B cell (primary cell): ENCODE measurements around the gene NAV2. TPM values are rescaled to one million over a fixed set of nuclear protein-coding genes. Genes with fewer than 3 reads are reported as not detected.

ENCODE experiments used
- ATAC-seq: fragments of 200-7000 bp; cut with Tn5 transposase; one replicate; pipeline ENCODE4 v1.10.0; 2021; ENCODE audit warnings: low read depth, mild to moderate bottlenecking, moderate number of reproducible peaks, moderate library complexity
- CTCF ChIA-PET: fragments of 350-600 bp; sonication (Branson Sonifier 250); formaldehyde crosslinking; loops from one replicate; lab custom pipeline; 2021; ENCODE audit warnings: antibody characterized with exemption, inconsistent platforms; lab: Charles Lee
- POLR2A ChIA-PET: fragments of 350-600 bp; sonication (Branson Sonifier 250); formaldehyde crosslinking; loops from one replicate; lab custom pipeline; 2021; ENCODE audit warnings: antibody characterized with exemption; lab: Charles Lee
- DNase-seq: peaks from one replicate; pipeline ENCODE4 v3.0.0; 2013
- H2AFZ ChIP-seq: 2 replicates; pipeline ENCODE4 v1.6.1; 2012; ENCODE audit warnings: mild to moderate bottlenecking, low read depth, low read length; ENCODE audit not compliant: insufficient read depth, poor library complexity, severe bottlenecking
- H3K27ac ChIP-seq, 2 donors: 1 replicate in 1 of 2; 2 replicates in 1 of 2; pipeline ENCODE4 v1.5.1; 2012 to 2013; ENCODE audit warnings: low read length in 2 of 2, mild to moderate bottlenecking in 2 of 2, moderate library complexity in 1 of 2
- H3K27me3 ChIP-seq, 4 experiments: fragments of 200-600 bp in 1 of 4; sonication (generic) in 1 of 4; replicated peaks in 1 of 4; 1 replicate in 2 of 4; 2 replicates in 2 of 4; pipeline versions ENCODE4 v1.6.1 to v1.7.0; 2013 to 2016; ENCODE audit warnings: low read length in 3 of 4, mild to moderate bottlenecking in 2 of 4, mixed read lengths in 1 of 4, moderate library complexity in 1 of 4; ENCODE audit not compliant: insufficient read depth in 4 of 4, control insufficient read depth in 3 of 4; ENCODE audit errors: control extremely low read depth in 1 of 4
- H3K36me3 ChIP-seq, 2 experiments: replicated peaks in 1 of 2; 1 replicate in 1 of 2; 2 replicates in 1 of 2; pipeline versions ENCODE4 v1.6.1 to v1.7.1; 2013; ENCODE audit warnings: low read length in 1 of 2; ENCODE audit not compliant: insufficient read depth in 2 of 2, control insufficient read depth in 1 of 2; ENCODE audit errors: control extremely low read depth in 1 of 2, extremely low read depth in 1 of 2
- H3K4me1 ChIP-seq, 2 donors: fragments of 200-600 bp in 1 of 2; sonication (generic) in 1 of 2; 1 replicate in 1 of 2; 2 replicates in 1 of 2; pipeline versions ENCODE4 v1.5.1 to v1.6.1; 2013 to 2017; ENCODE audit warnings: low read length in 2 of 2; ENCODE audit not compliant: control insufficient read depth in 2 of 2, insufficient read depth in 2 of 2
- H3K4me2 ChIP-seq: replicated peaks from 2 replicates; pipeline ENCODE3; 2012; ENCODE audit warnings: mild to moderate bottlenecking, low read depth, low read length; ENCODE audit not compliant: poor library complexity, severe bottlenecking
- H3K4me3 ChIP-seq, 5 experiments: fragments of 200-600 bp in 1 of 5; sonication (generic) in 1 of 5; 1 replicate in 3 of 5; 2 replicates in 2 of 5; pipeline versions ENCODE4 v1.5.1 to v1.7.0; 2011 to 2016; ENCODE audit warnings: low read length in 4 of 5, mild to moderate bottlenecking in 4 of 5, low read depth in 2 of 5, control low read depth in 1 of 5, moderate library complexity in 1 of 5; ENCODE audit not compliant: insufficient read depth in 1 of 5; ENCODE audit errors: control extremely low read depth in 1 of 5, extremely low read depth in 1 of 5
- H3K79me2 ChIP-seq: fragments of 200-600 bp; sonication (generic); one replicate; pipeline ENCODE4 v1.6.0; 2016; ENCODE audit warnings: low read length; ENCODE audit not compliant: control insufficient read depth, insufficient read depth
- H3K9ac ChIP-seq: fragments of 200-600 bp; sonication (generic); 2 replicates; pipeline ENCODE4 v1.6.1; 2017; ENCODE audit warnings: mild to moderate bottlenecking, low read length, moderate library complexity
- H3K9me3 ChIP-seq, 3 donors: one replicate each; pipeline versions ENCODE4 v1.6.1 to v1.7.1; 2013; ENCODE audit warnings: low read length in 2 of 3; ENCODE audit not compliant: control insufficient read depth in 2 of 3, insufficient read depth in 1 of 3; ENCODE audit errors: control extremely low read depth in 1 of 3
- H4K20me1 ChIP-seq: 2 replicates; pipeline ENCODE4 v1.6.0; 2012; ENCODE audit warnings: mild to moderate bottlenecking, low read length; ENCODE audit not compliant: insufficient read depth, control insufficient read depth, poor library complexity, severe bottlenecking
- H3K27ac Mint-ChIP-seq: one replicate; pipeline ENCODE4 v1.8.0; 2021; ENCODE audit warnings: mixed read lengths
- H3K27me3 Mint-ChIP-seq: one replicate; pipeline ENCODE4 v1.8.0; 2021; ENCODE audit warnings: mixed read lengths
- H3K4me1 Mint-ChIP-seq: one replicate; pipeline ENCODE4 v1.8.0; 2021; ENCODE audit warnings: mixed read lengths
- H3K4me3 Mint-ChIP-seq: one replicate; pipeline ENCODE4 v1.8.0; 2021; ENCODE audit warnings: mixed read lengths
- H3K9me3 Mint-ChIP-seq: one replicate; pipeline ENCODE4 v1.8.0; 2022; ENCODE audit warnings: mixed read lengths; ENCODE audit not compliant: insufficient read depth
- CTCF ChIP-seq: fragments of 200-600 bp; IDR thresholded peaks from one replicate; pipeline ENCODE4 v1.8.0; 2022; ENCODE audit warnings: antibody characterized with exemption, mild to moderate bottlenecking
- EZH2 ChIP-seq: IDR thresholded peaks from 2 replicates; pipeline ENCODE4 v1.6.1; 2012; ENCODE audit warnings: borderline replicate concordance, low read depth, mild to moderate bottlenecking, moderate library complexity, low read length; ENCODE audit not compliant: insufficient read depth, poor library complexity, severe bottlenecking
- WGBS: methylation state at CpG from one replicate; pipeline ENCODE4 v1.1.5; 2013; ENCODE audit warnings: missing lambda C conversion rate; ENCODE audit not compliant: insufficient coverage; 5-methylcytosine and 5-hydroxymethylcytosine counted together
- intact Hi-C: fragments of 100-400 bp; cut with micrococcal nuclease; formaldehyde crosslinking; loops from one replicate; pipeline ENCODE4 v1.10.0; 2022
- polyA plus RNA-seq: library from polyadenylated mRNA; depleted of rRNA; stranded (reverse); fragments of >200 nt; gene quantifications from 2 replicates; pipeline ENCODE4 v1.2.3, GENCODE V29; 2012
- total RNA-seq, 2 donors: library from RNA; stranded (reverse); fragments of 120-200 nt in 1 of 2; gene quantifications; 1 replicate in 1 of 2; 2 replicates in 1 of 2; pipeline versions ENCODE4 v1.2.3 to v1.2.4, GENCODE V29; 2013 to 2022

NAV2 gene
- total and polyA plus RNA-seq, 2 donors (not counting 1 experiment from before 2014, with no cell fraction given) = 0.82 to 22.2 TPM

GRCh38 chr11:19934828-19935259 lies 222.2 kb downstream of the NAV2 start:
- Mint-ChIP-seq H3K27me3 (peaks cover 16% of the 10 kb centered on the region), H3K27ac (no peak overlapping the region), H3K4me1 (peaks cover 11% of the 10 kb centered on the region), H3K9me3 (no peaks in the 10 kb centered on the region), H3K4me3 (no peak overlapping the region)
- no peak overlapping the region for H3K4me3 ChIP-seq
- no peak for ATAC-seq
- peaks cover 0 to 2% (median 0%) of the 10 kb centered on the region in 4 experiments for H3K27me3 ChIP-seq
- H2AFZ ChIP-seq = no peak overlapping the region
- H3K36me3 ChIP-seq = no peaks in the 10 kb centered on the region
- H3K9ac ChIP-seq = no peak overlapping the region
- DNase-seq = no peak
- no peak overlapping the region for H3K27ac ChIP-seq
- no peaks in the 10 kb centered on the region for H3K9me3 ChIP-seq
- TF ChIP-seq EZH2 (no peak), CTCF (no peak)
- no peaks in the 10 kb centered on the region for H4K20me1 ChIP-seq
- 96% methylated on average over 2 of the region's 3 CpGs for WGBS
- no peaks in the 10 kb centered on the region for H3K4me1 ChIP-seq
- intact Hi-C loops = no loop called here
- H3K4me2 ChIP-seq = no peak overlapping the region
- no peaks in the 10 kb centered on the region for H3K79me2 ChIP-seq
- POLR2A ChIA-PET = no interaction called here
- CTCF ChIA-PET = interaction anchor here (1.3 kb wide), 1 partner anchor 198 kb away, joined by 3 read pairs; no protein-coding TSS in a partner anchor

- Histone ChIP-seq H3K9ac (no peak overlapping the region), H3K27ac (no peak overlapping the region), H3K4me3 (no peak overlapping the region), H4K20me1 (no peaks in the 10 kb centered on the region), H3K4me1 (no peaks in the 10 kb centered on the region), H2AFZ (no peak overlapping the region), H3K4me2 (no peak overlapping the region), H3K27me3 (peaks cover 0 to 2% (median 0%) of the 10 kb centered on the region in 4 experiments), H3K79me2 (no peaks in the 10 kb centered on the region), H3K9me3 (no peaks in the 10 kb centered on the region), H3K36me3 (no peaks in the 10 kb centered on the region)
- ChIA-PET CTCF (interaction anchor here (0.9 to 1.3 kb wide), 2 partner anchors 17 to 197 kb away, joined by 3 read pairs; no protein-coding TSS in a partner anchor), POLR2A (no interaction called here)
- H3K4me1 Mint-ChIP-seq = peaks cover 11% of the 10 kb centered on the region
- TF ChIP-seq CTCF = no peak
- TF ChIP-seq EZH2 = no peak
- ATAC-seq (no peak), DNase-seq (no peak)
- intact Hi-C loops = no loop called here
- 71% methylated on average over 1 of the region's 4 CpGs for WGBS
- H3K27me3 Mint-ChIP-seq = peaks cover 20% of the 10 kb centered on the region
- H3K9me3 Mint-ChIP-seq = no peaks in the 10 kb centered on the region
- no peak overlapping the region for H3K27ac Mint-ChIP-seq
- no peak overlapping the region for H3K4me3 Mint-ChIP-seq
These were observed 222.9 kb downstream of the NAV2 start for GRCh38 chr11:19935507-19935906.
